Progenitor cell of endocrine pancreas (in vitro differentiated cells): Measurements from ENCODE around the gene APH1B. TPM values are rescaled to one million over a fixed set of nuclear protein-coding genes. Genes with fewer than 3 reads are reported as not detected.

Experiments used
- DNase-seq: peaks from one replicate; pipeline ENCODE4 v3.0.0; 2021; ENCODE audit warnings: low spot score; ENCODE audit not compliant: unreplicated experiment
- H3K27ac Mint-ChIP-seq: 2 replicates; pipeline ENCODE4 v1.8.0; 2021; ENCODE audit warnings: mild to moderate bottlenecking, moderate library complexity, mixed read lengths
- H3K27me3 Mint-ChIP-seq: 2 replicates; pipeline ENCODE4 v1.8.0; 2021; ENCODE audit warnings: mixed read lengths
- H3K36me3 Mint-ChIP-seq: 2 replicates; pipeline ENCODE4 v1.8.0; 2022; ENCODE audit warnings: mixed read lengths; ENCODE audit not compliant: insufficient read depth
- H3K4me1 Mint-ChIP-seq: 2 replicates; pipeline ENCODE4 v1.8.0; 2021; ENCODE audit warnings: low read depth, mixed read lengths
- H3K4me3 Mint-ChIP-seq: 2 replicates; pipeline ENCODE4 v1.8.0; 2021; ENCODE audit warnings: low read depth, mild to moderate bottlenecking, moderate library complexity, mixed read lengths
- H3K9me3 Mint-ChIP-seq: 2 replicates; pipeline ENCODE4 v1.8.0; 2021; ENCODE audit warnings: low read depth, mixed read lengths
- total RNA-seq: library from RNA; stranded (reverse); gene quantifications from 2 replicates; pipeline ENCODE4 v1.2.1, GENCODE V29; 2021
- TF ChIP-seq, protein P1 (sequence below): fragments of 200-600 bp; sonication (generic); IDR thresholded peaks from one replicate; pipeline ENCODE4 v1.5.0; 2021; ENCODE audit warnings: antibody characterized with exemption, mild to moderate bottlenecking; ENCODE audit not compliant: unreplicated experiment

Gene APH1B
- total RNA-seq, 1 donor from 2014 or later, result 17.6 TPM

DNA sequence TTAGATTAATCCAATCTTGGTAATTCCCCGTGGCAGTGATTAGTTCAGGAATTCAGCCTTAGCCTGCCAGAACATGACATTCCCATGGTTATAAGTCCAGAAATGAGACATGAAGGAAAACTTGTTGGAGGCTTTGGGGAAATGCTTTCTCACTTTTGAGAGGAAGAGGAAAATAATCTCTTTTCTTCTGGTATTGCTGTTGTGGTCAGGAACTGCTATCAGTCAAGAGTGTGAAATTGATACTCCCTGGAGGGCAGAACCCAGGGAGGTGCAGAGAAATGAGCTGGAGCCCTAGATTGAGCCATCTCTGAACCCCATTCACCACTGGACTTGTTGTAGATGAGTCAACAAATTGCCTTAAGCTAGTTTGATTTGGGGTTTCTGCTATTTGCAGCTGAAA is 38.6 kb upstream of the APH1B start:
- peaks cover 12% of the 10 kb centered on the region for H3K4me1 Mint-ChIP-seq
- DNase-seq, result no peak
- TF ChIP-seq, protein P1, sequence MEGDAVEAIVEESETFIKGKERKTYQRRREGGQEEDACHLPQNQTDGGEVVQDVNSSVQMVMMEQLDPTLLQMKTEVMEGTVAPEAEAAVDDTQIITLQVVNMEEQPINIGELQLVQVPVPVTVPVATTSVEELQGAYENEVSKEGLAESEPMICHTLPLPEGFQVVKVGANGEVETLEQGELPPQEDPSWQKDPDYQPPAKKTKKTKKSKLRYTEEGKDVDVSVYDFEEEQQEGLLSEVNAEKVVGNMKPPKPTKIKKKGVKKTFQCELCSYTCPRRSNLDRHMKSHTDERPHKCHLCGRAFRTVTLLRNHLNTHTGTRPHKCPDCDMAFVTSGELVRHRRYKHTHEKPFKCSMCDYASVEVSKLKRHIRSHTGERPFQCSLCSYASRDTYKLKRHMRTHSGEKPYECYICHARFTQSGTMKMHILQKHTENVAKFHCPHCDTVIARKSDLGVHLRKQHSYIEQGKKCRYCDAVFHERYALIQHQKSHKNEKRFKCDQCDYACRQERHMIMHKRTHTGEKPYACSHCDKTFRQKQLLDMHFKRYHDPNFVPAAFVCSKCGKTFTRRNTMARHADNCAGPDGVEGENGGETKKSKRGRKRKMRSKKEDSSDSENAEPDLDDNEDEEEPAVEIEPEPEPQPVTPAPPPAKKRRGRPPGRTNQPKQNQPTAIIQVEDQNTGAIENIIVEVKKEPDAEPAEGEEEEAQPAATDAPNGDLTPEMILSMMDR, result no peak
- no peaks in the 10 kb centered on the region for H3K27me3 Mint-ChIP-seq
- H3K4me3 Mint-ChIP-seq, result no peak overlapping the region
- H3K9me3 Mint-ChIP-seq, result peaks cover 18% of the 10 kb centered on the region
- peaks cover 9% of the 10 kb centered on the region for H3K36me3 Mint-ChIP-seq
- no peak overlapping the region for H3K27ac Mint-ChIP-seq

DNA sequence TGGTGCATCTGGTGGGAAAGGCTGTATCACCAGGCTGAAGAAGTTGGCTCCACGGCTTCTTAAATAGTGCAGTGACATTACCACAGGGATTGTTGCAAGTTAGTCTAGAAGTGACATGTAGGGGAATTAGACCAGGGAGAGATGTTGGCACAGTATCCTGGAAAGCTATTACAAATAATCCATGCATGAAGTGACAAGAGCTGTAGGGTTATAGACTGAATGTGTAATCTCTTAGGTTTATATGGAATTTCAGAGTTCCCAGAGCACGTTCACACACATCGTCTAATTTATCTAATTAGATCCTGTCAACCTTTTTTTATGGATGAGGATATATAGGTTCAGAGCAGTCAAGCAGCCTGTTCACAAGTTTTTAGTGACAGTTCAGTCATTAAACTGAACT is 37.3 kb upstream of the APH1B start:
- TF ChIP-seq, protein P1, result no peak
- peaks cover 18% of the 10 kb centered on the region for H3K9me3 Mint-ChIP-seq

DNA sequence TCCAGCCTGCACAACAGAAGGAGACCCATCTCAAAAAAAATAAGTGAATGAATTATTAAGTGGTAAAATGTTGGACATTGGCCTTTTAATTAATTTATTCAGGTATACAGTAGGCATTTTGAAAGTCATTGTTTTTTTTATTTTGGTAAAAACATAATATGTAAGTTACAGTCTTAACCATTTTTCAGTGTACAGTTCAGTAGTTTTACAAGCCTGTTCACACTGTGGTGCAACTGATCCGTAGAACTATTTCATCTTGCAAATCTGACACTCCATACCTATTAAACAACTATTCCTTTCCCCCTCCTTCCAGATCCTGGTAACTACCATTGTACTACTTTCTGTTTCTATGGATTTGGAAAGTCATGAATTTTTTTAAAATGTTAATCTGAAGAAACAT is 36.1 kb upstream of the APH1B start:
- Mint-ChIP-seq H3K4me3 (no peak overlapping the region), H3K9me3 (peaks cover 18% of the 10 kb centered on the region), H3K4me1 (peaks cover 14% of the 10 kb centered on the region), H3K27ac (no peak overlapping the region), H3K36me3 (peaks cover 18% of the 10 kb centered on the region), H3K27me3 (no peaks in the 10 kb centered on the region)
- TF ChIP-seq, protein P1, result no peak
- DNase-seq, result no peak

More for the DNA sequence above, 37.3 kb upstream of the APH1B start:
- no peak for DNase-seq
- no peak overlapping the region for H3K27ac Mint-ChIP-seq
- H3K36me3 Mint-ChIP-seq, result peaks cover 15% of the 10 kb centered on the region
- H3K27me3 Mint-ChIP-seq, result no peaks in the 10 kb centered on the region
- H3K4me3 Mint-ChIP-seq, result no peak overlapping the region
- peaks cover 14% of the 10 kb centered on the region for H3K4me1 Mint-ChIP-seq

DNA sequence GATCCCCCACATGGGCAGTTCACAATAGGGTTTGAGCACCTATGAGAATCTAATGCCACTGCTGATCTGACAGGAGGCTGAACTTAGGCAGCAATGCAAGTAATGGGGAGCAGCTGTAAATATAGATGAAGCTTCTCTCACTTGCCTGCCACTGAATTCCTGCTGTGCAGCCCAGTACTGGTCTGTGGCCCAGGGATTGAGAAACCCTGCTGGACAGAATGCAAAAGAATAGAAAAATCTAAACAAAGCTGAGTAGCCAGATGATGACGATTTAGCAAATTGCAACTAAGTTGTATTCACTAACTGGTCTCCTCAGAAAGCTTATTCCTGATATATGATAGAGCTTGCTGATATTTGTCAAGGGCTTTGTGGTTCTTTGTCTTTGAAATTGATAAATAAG is 34.3 kb upstream of the APH1B start:
- TF ChIP-seq, protein P1, result no peak
- Mint-ChIP-seq H3K9me3 (peaks cover 9% of the 10 kb centered on the region), H3K27ac (no peak overlapping the region), H3K27me3 (no peaks in the 10 kb centered on the region), H3K36me3 (peaks cover 22% of the 10 kb centered on the region), H3K4me3 (no peak overlapping the region), H3K4me1 (peaks cover 17% of the 10 kb centered on the region)
- DNase-seq, result no peak

DNA sequence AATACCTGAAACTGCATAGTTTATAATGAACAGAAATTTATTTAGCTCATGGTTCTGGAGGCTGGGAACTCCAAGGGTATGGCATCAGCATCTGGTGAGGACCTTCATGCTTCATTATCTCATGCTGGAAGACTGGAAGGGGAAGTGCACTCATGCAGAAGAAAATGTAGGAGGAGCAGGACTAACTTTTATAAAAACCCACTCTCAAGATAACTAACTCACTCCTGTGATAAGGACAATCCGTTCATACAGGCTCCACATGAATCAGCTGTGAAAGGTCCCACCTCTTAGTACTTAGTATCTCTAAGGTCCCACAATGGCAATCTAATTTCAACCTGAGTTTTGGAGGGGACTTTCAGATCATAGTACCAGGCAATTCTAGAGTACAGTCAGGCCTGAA is 33.6 kb upstream of the APH1B start:
- peaks cover 7% of the 10 kb centered on the region for H3K9me3 Mint-ChIP-seq
- no peak overlapping the region for H3K4me3 Mint-ChIP-seq
- H3K27ac Mint-ChIP-seq, result no peak overlapping the region
- DNase-seq, result no peak
- H3K36me3 Mint-ChIP-seq, result peaks cover 22% of the 10 kb centered on the region
- H3K4me1 Mint-ChIP-seq, result peaks cover 17% of the 10 kb centered on the region
- TF ChIP-seq, protein P1, result no peak
- no peaks in the 10 kb centered on the region for H3K27me3 Mint-ChIP-seq
